Kidney (tissue), 14 donors: ENCODE measurements around the gene CDC25A. TPM values are rescaled to one million over a fixed set of nuclear protein-coding genes. Genes with fewer than 3 reads are reported as not detected.
"Not testable (repeated sequence)": the region's sequence is repeated elsewhere in the genome, so short reads cannot be mapped to it uniquely, and the experiment has no call there.

Source experiments
- DNase-seq, 5 donors: peaks; one replicate each; pipeline ENCODE4 v3.0.0-alpha.2; 2013 to 2020
- FAIRE-seq: peaks from 2 replicates; lab custom pipeline; 2012; peaks lifted over from hg19 to GRCh38; lab: Jason Lieb, UNC
- H3K27ac ChIP-seq, 2 donors: one replicate each; pipeline ENCODE4 v1.7.0; 2013; ENCODE audit warnings: low read depth in 2 of 2, low read length in 2 of 2, inconsistent platforms in 1 of 2
- H3K27me3 ChIP-seq: one replicate; pipeline ENCODE4 v1.7.1; 2013; ENCODE audit warnings: low read length, inconsistent platforms; ENCODE audit not compliant: control insufficient read depth, insufficient read depth
- H3K36me3 ChIP-seq, 3 donors: one replicate each; pipeline versions ENCODE4 v1.7.0 to v1.7.1; 2013; ENCODE audit warnings: low read length in 3 of 3, control low read depth in 1 of 3, inconsistent platforms in 1 of 3; ENCODE audit not compliant: insufficient read depth in 3 of 3, control insufficient read depth in 2 of 3
- H3K4me1 ChIP-seq, 3 donors: one replicate each; pipeline versions ENCODE4 v1.7.0 to v1.7.1; 2013; ENCODE audit warnings: low read length in 3 of 3, inconsistent platforms in 1 of 3, low read depth in 1 of 3; ENCODE audit not compliant: control insufficient read depth in 2 of 3, insufficient read depth in 2 of 3
- H3K4me3 ChIP-seq, 3 donors: one replicate each; pipeline versions ENCODE4 v1.7.0 to v1.8.1; 2013; ENCODE audit warnings: low read length in 3 of 3, control low read depth in 1 of 3, inconsistent platforms in 1 of 3
- H3K9ac ChIP-seq, 3 donors: one replicate each; pipeline versions ENCODE4 v1.7.0 to v1.7.1; 2013; ENCODE audit warnings: low read length in 3 of 3, control low read depth in 1 of 3, inconsistent platforms in 1 of 3
- H3K9me3 ChIP-seq, 3 donors: one replicate each; pipeline versions ENCODE4 v1.7.0 to v1.7.1; 2013; ENCODE audit warnings: low read length in 3 of 3, control low read depth in 1 of 3, inconsistent platforms in 1 of 3; ENCODE audit not compliant: control insufficient read depth in 2 of 3, insufficient read depth in 1 of 3
- CTCF ChIP-seq: IDR thresholded peaks from 3 replicates; pipeline ENCODE4 v1.5.1; 2012; ENCODE audit warnings: mild to moderate bottlenecking, moderate library complexity, borderline replicate concordance; ENCODE audit not compliant: insufficient read depth; ENCODE audit errors: extremely low read depth
- intact Hi-C: fragments of 100-400 bp; cut with DNase I; formaldehyde crosslinking; loops from one replicate; pipeline ENCODE4 v1.11.1; 2022
- polyA plus RNA-seq: library from polyadenylated mRNA; stranded (reverse); fragments of 350-450 nt; fragmentation: Illumina TruSeq; extraction: RNeasy Lipid Tissue Mini Kit (QIAGEN cat#74804); gene quantifications from one replicate; pipeline ENCODE4 v1.2.3, GENCODE V29; 2014; ENCODE audit warnings: low read depth, low replicate concordance; ENCODE audit not compliant: insufficient read depth
- total RNA-seq: library from RNA; stranded (reverse); fragmentation: NEBNext Ultra II Directional; extraction: Animal tissue kit (Norgen Biotek cat#: 25700); gene quantifications from one replicate; pipeline ENCODE4 v1.2.1, GENCODE V29; 2021
- donor health status: control.
- donor health status: control.
- donor health status: control.
- donor health status: control.
- donor health status: control.
- donor health status: DM: yes; HTN: yes; CAD: no.
- donor health status: Normal renal cell carcinoma (clear cell type).

Gene CDC25A
- total and polyA plus RNA-seq, 2 donors from 2014 or later, result 0.88 to 1.6 TPM

- peak overlapping the region in 2 of 3 donors; percentile 2 to 24 for H3K4me3 ChIP-seq
- H3K4me1 ChIP-seq, result peaks cover 0 to 20% (median 0%) of the 10 kb centered on the region in 3 donors
- no peak for FAIRE-seq
- no peaks in the 10 kb centered on the region for H3K27me3 ChIP-seq
- no peaks in the 10 kb centered on the region for H3K36me3 ChIP-seq
- TF ChIP-seq CTCF, result no peak
- peak overlapping the region; percentile 81 to 82 for H3K27ac ChIP-seq
- DNase-seq, result peak in 1 of 5 donors; percentile 81
- intact Hi-C loops, result no loop called here
- no peaks in the 10 kb centered on the region for H3K9me3 ChIP-seq
- no peak overlapping the region for H3K9ac ChIP-seq
These were observed 26.8 kb upstream of the CDC25A start for GRCh38 chr3:48215019-48215418.

- Histone ChIP-seq H3K27ac (no peak overlapping the region), H3K36me3 (no peaks in the 10 kb centered on the region), H3K9me3 (no peaks in the 10 kb centered on the region), H3K4me1 (peaks cover 0 to 20% (median 0%) of the 10 kb centered on the region in 3 donors), H3K9ac (no peak overlapping the region), H3K4me3 (no peak overlapping the region), H3K27me3 (no peaks in the 10 kb centered on the region)
- no peak for DNase-seq
- intact Hi-C loops, result no loop called here
- FAIRE-seq, result no peak
- TF ChIP-seq CTCF, result no peak
These were observed 26.0 kb upstream of the CDC25A start for GRCh38 chr3:48214225-48214624.

GRCh38 chr3:48211776-48212175 is 23.6 kb upstream of the CDC25A start:
- DNase-seq, H3K9me3 ChIP-seq, H3K27me3 ChIP-seq, H3K27ac ChIP-seq, H3K36me3 ChIP-seq, intact Hi-C loops, H3K9ac ChIP-seq, H3K4me3 ChIP-seq, FAIRE-seq: not testable (repeated sequence)
- peaks cover 0 to 18% (median 0%) of the 10 kb centered on the region in 3 donors for H3K4me1 ChIP-seq

- intact Hi-C loops, FAIRE-seq, DNase-seq: not testable (repeated sequence)
These were observed 22.3 kb upstream of the CDC25A start for GRCh38 chr3:48210534-48210933.

More at GRCh38 chr3:48210534-48210933, 22.3 kb upstream of the CDC25A start:
- H3K27ac ChIP-seq, H3K9me3 ChIP-seq, H3K36me3 ChIP-seq, H3K4me1 ChIP-seq, H3K4me3 ChIP-seq, H3K9ac ChIP-seq, H3K27me3 ChIP-seq: not testable (repeated sequence)
